ENCODE results near the gene GALNT8. TPM values are rescaled to one million over a fixed set of nuclear protein-coding genes. Genes with fewer than 3 reads are reported as not detected.

The GALNT8 gene, protein sequence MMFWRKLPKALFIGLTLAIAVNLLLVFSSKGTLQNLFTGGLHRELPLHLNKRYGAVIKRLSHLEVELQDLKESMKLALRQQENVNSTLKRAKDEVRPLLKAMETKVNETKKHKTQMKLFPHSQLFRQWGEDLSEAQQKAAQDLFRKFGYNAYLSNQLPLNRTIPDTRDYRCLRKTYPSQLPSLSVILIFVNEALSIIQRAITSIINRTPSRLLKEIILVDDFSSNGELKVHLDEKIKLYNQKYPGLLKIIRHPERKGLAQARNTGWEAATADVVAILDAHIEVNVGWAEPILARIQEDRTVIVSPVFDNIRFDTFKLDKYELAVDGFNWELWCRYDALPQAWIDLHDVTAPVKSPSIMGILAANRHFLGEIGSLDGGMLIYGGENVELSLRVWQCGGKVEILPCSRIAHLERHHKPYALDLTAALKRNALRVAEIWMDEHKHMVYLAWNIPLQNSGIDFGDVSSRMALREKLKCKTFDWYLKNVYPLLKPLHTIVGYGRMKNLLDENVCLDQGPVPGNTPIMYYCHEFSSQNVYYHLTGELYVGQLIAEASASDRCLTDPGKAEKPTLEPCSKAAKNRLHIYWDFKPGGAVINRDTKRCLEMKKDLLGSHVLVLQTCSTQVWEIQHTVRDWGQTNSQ
- 1 to 10 TPM in 2 of 4 donors, under 1 TPM in 2; 0.39 to 1.8 (median 0.95) TPM for total RNA-seq

DNA sequence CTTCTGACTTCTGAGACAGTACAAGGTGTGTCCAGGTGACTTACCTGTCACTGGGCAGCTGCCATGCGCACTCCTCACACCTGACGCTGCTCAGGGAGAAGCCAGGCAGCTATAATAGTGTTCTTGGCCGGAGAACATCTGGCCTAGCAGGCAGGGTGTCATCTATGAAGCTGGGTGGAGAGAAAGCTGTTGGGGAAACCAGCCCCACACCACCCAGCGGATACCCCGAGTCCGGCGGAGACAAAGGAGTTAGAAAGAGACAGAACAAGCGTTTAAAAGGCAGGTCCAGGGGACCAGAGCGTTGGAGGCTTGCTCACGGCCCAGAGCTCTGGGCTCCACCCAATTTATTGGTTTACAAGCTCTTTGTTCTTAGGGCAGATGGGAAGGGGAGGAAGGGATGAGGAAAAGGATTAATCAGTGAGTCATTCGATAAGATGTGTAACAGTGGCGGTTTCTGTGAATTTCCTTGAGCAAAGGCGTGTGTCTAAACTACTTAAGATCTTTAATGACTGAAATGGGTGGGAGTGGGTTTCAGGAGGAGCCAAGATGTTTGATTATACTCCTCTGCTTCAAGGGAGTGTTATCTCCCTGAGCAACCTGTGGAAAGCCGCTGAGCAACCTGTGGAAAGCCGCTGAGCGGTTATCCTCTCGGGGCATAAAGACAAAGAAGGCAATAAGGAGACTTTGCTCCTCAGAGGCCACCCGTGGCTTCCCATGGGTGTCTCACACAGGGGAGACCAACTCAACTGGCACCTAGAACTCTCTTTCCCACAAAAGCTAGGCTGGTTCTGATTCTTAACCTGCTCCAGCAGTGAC lies at the start of gene GALNT8:
GALNT8 (plus strand) TSS at position 580 of the 816 bp plus-strand sequence. CDS start 278 bp downstream, outside the sequence.
- DNase-seq (ENCODE audit: low spot score in 2 of 2), result no peak
- WGBS, 2 donors, result 46 to 48% methylated on average over 18 of the region's 18 CpGs
- no peak for TF ChIP-seq POLR2A (IDR thresholded peaks at IDR 0.05)
- TF ChIP-seq, protein P1, sequence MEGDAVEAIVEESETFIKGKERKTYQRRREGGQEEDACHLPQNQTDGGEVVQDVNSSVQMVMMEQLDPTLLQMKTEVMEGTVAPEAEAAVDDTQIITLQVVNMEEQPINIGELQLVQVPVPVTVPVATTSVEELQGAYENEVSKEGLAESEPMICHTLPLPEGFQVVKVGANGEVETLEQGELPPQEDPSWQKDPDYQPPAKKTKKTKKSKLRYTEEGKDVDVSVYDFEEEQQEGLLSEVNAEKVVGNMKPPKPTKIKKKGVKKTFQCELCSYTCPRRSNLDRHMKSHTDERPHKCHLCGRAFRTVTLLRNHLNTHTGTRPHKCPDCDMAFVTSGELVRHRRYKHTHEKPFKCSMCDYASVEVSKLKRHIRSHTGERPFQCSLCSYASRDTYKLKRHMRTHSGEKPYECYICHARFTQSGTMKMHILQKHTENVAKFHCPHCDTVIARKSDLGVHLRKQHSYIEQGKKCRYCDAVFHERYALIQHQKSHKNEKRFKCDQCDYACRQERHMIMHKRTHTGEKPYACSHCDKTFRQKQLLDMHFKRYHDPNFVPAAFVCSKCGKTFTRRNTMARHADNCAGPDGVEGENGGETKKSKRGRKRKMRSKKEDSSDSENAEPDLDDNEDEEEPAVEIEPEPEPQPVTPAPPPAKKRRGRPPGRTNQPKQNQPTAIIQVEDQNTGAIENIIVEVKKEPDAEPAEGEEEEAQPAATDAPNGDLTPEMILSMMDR (IDR thresholded peaks at IDR 0.05), result no peak
- intact Hi-C loops (cut with DNase I; ENCODE audit: low total_unique reads), result no loop called here
- no peak within 1 kb of the TSS for H3K4me3 ChIP-seq (ENCODE audit: low read depth, poor library complexity, severe bottlenecking)

DNA sequence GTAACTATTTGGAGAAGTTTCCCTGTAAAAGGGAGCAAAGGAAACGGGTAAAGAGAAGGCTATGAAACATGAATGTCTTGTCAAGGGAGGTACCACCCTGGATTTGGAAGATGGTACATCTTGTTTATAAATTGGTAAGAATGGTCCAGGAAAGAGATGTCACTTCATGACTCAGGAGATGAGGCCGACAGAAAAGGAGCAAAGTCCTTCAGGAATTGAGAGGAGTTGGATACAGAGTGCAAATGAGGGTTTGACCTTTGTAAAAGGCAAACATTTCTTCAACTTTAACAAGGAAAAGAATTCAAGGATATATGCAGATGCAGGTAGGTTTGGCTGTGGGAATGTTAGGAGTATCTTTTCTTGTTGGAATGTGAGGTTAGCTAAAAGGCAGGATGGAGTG lies 40.5 kb upstream of the GALNT8 start:
- no peak for DNase-seq (ENCODE audit: low spot score in 2 of 2)
- TF ChIP-seq, protein P1 (IDR thresholded peaks at IDR 0.05), result no peak
- TF ChIP-seq POLR2A (IDR thresholded peaks at IDR 0.05), result no peak
- intact Hi-C loops (cut with DNase I; ENCODE audit: low total_unique reads), result no loop called here

DNA sequence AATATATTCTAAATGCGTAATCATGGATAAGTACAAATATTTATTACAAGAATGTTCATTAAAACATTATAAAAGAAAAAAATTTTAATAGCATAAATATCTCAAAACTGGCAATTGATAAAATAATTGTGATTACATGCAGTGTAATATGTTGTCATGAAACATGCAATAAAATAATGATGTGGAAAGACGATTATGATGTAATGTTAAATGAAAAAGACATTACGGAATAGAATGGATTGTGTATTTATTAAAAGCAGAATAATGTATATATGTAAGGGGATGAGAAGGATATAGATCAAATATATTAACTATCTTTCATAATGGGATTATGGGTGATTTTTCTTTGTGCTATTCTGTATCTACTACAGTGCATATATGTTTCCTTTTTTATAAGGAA lies 38.5 kb upstream of the GALNT8 start:
- intact Hi-C loops (cut with DNase I; ENCODE audit: low total_unique reads), result no loop called here
- 64 to 81% methylated on average over 3 of the region's 3 CpGs for WGBS, 2 donors
- no peak for DNase-seq (ENCODE audit: low spot score in 2 of 2)
- H3K4me3 ChIP-seq (ENCODE audit: low read depth, poor library complexity, severe bottlenecking), result no peak overlapping the region
- no peak for TF ChIP-seq POLR2A (IDR thresholded peaks at IDR 0.05)
- TF ChIP-seq, protein P1 (IDR thresholded peaks at IDR 0.05), result no peak

More for the DNA sequence above, 40.5 kb upstream of the GALNT8 start:
- WGBS, 2 donors, result 93% methylated on average over 2 of the region's 2 CpGs
- no peak overlapping the region for H3K4me3 ChIP-seq (ENCODE audit: low read depth, poor library complexity, severe bottlenecking)

DNA sequence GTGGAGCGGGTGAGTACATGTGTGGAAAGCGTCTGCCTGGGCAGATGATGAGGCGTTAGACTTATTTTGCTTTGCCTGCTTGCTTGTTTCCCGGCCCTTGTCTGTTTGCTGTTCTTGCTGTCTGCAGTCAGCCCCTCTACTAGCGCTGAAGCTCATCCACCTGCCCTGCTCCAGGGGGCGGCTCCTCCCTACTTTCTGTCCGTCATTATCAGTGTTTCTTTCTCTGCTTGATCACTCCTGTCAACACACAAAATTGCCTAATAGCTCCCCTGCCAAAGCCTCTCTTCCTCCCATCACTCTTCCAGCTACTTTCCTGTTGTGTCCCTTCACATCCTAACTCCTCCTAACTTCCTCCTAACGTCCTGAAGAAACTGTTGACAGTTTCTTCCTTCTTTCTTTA lies 34.9 kb upstream of the GALNT8 start:
- DNase-seq (ENCODE audit: low spot score in 2 of 2), result no peak
- intact Hi-C loops (cut with DNase I; ENCODE audit: low total_unique reads), result no loop called here
- no peak overlapping the region for H3K4me3 ChIP-seq (ENCODE audit: low read depth, poor library complexity, severe bottlenecking)
- 87 to 89% methylated on average over 8 of the region's 8 CpGs for WGBS, 2 donors
- TF ChIP-seq, protein P1 (IDR thresholded peaks at IDR 0.05), result no peak
- no peak for TF ChIP-seq POLR2A (IDR thresholded peaks at IDR 0.05)

DNA sequence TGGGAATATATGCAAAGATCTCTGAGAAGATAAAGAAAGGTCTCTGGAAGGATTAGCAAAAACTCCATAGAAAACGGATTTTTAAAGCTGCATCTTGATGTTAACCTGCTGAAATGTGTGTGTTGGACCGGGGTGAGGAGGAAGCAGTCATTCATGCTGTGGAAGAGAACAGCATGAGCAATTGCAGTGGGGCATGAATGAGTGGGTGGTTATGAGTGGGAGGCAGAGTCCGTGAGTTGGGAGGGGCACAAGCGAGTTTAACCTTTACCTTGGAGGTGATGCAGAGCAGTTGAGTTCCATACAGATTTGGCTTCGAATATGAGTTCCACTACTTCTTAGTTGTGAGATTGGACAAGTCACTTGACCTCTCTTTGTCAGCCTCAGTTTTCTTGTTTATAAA lies 29.4 kb upstream of the GALNT8 start:
- WGBS, 2 donors, result 93 to 95% methylated on average over 5 of the region's 5 CpGs
- intact Hi-C loops (cut with DNase I; ENCODE audit: low total_unique reads), result no loop called here
- DNase-seq (ENCODE audit: low spot score in 2 of 2), result no peak
- TF ChIP-seq, protein P1 (IDR thresholded peaks at IDR 0.05), result no peak
- TF ChIP-seq POLR2A (IDR thresholded peaks at IDR 0.05), result no peak
- no peak overlapping the region for H3K4me3 ChIP-seq (ENCODE audit: low read depth, poor library complexity, severe bottlenecking)
